GM21737 (cell line): ENCODE data around the gene CYP46A1.

Source experiments
- ATAC-seq: cut with Tn5 transposase; IDR thresholded peaks from one replicate; pipeline ENCODE4 v1.9.1; 2021; ENCODE audit warnings: mild to moderate bottlenecking, moderate library complexity; ENCODE audit not compliant: unreplicated experiment

CYP46A1 gene

GRCh38 chr14:99686557-99687283 is 2.6 kb downstream of the CYP46A1 start:
- ATAC-seq, result no peak

DNA sequence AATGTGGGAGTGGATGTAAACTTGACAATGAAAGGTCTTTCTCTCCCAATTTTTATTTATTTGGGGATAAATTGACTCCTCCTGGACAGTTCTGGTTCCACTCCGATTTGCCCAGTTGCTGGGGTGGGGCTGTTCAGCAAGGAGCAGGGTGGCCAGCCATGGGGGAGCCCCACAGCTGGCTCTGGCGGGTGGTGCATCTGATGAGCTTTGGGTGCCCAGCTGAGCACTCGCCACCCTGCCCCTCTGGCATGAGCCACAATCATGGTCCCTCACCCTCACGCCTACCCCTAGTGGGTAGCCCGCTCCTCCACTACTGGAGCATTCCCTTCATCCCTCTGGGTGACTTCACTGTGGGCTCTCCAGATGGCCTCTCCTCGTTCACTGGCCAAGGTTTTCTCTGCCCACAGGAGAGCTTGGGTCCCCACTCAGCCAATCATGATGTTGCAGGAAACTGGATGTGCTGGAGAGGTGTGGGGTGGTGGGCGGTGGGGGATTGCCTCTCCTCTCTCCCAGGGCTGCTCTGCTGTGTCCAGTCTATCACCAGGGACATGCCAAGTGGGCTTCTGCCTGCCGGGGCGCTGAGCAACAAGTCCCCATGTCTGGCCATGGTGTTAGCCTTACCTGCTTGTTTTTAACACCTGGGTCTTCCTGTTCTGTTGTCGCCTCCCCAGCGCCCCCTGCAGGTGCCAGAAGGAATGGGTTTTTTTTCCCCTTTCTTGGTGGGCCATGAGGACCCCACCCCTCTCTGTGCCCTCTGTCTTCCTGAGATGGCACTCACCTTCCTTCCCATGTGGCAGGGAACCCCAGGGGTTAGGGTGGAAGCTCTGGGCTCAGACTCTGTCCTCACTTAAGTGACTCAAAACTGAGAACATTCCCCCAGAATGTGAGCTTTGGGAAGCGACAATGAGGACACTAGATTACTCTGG is 3.4 kb downstream of the CYP46A1 start:
- ATAC-seq, result no peak

DNA sequence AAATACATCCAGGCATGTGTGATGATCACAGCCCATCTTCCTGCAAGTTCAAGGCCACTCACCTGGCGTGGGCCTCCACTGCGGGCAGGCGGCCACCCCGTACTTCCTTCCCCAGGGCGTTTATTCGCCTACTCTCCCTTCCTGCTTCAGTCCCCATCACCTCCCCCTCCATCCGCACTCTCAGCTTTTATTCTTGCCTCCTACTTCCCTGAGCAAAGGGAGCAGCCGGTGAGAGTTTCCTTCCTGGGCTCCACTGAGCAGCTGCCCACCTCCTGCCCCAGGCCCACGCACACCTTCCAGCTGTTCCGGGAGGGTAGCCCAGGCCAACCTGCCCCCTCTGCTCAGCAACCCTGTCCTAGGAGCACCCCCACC is 4.1 kb downstream of the CYP46A1 start:
- ATAC-seq, result no peak

DNA sequence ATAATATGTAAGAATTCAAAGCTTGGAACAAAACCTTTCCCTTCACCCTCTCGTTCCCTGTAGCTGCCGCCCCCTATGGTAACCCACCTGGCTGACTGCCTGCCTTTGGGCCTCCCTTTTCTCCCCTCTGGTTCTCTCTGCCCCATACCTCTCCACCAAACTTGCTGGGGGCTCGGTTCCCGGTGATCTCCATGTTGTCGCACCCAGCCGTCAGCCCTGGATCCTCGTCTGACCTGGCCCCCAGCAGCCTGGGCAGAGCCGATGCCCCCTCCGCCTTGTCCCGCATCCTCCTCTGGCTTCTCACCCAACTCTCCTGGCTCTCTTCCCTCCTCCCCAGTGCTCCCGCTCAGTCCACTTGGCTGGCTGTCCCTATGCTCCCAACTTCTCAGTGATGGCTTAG is 4.5 kb downstream of the CYP46A1 start:
- ATAC-seq, result no peak

DNA sequence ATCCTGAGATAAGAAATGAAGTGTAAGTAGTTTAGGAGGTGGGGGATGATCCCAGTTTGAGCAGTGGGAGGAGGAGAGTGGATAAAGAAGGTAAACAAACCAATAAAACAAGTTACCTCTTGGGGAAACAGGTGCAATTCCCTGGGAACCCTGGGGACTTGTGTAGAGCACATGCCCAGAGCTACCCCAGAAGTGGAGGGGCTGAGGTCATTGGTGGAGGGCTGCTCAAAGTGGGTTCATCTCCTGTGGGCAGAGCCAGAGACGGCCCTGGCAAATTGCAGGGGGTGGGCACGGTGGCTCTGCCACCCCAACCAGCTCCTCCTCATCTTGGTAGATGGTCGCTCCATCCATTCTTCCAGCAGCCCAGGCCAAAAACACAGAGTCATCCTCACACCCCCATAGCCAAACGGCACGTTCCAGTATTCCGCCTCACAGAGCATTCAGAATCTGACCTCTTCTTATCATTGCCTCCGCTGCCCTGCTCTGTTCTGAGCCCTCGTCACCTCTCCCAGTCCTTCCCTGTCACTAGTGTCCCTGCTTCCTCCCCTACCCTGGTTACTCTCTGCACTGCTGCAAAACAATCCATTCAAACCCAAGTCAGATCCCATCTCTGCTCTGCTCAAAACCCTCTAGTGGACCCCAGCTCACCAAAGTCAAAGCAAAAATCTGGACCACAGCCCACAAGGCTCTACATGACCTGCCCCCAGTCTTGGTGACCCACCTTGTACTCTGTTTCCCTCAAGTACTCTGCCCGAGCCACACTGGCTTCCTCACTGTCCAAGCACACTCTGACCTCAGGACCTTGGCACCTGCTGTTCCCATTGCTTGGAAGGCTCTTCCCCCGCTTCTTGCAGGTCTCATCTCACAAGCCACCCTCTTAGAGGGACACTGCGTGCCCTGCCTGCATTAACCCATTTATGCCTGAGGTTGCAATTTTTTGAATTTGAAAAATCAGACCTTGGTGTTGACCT is 5.5 kb downstream of the CYP46A1 start:
- ATAC-seq, result no peak

DNA sequence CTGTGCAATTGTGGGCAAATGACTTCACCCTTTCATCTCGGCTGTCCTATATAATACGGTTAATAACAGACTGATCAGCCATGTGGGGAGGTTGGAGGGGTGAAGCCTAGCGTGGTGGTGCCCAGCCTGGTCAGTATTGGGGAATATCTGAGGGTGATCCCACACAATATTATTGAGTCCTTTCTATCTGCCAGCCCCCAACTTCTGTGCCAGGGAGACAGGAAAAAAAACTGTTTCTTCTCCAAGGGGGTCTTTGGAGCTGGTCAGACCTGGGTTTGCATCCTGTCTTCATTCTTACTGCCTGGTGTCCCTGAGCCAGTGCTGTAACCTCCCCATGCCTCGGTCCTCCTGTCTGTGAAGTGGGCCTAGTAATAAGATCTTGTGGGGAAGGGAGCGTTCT is 6.5 kb downstream of the CYP46A1 start:
- ATAC-seq, result no peak

DNA sequence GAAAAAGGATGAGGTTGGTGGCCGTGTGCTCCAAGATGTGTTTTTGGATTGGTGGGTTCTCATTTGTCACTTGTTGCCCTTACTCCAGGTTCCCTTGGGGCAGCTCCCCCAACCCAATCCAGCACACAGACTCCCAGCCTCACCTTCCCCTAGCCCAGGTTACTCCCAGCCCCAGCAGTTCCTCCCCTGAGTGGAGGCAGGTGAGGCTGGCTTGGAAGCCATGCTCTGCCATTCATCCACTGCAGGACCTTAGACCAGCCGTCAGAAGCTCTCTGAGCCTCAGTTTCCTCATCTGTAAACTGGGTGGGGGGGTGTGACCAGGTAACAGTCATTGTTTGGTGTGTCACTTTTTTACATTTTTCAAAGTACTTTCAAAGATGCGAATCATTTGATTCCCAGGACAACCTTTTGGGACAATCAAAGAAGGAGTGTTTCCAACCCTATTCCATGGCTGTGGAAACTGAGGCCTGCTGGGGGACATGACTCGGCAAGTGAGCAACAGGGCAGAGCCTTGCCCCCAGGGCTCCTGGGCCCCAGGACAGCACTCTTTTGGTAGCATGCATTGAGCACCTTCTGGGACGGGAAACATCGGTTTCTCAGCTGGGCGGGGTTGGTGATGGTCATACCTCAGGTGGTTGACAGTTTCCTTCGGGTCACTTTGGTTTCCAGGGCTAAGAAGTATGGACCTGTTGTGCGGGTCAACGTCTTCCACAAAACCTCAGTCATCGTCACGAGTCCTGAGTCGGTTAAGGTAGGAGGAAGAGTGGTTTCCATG is 7.2 kb downstream of the CYP46A1 start:
- ATAC-seq, result no peak

- no peak for ATAC-seq
Measured at GRCh38 chr14:99693918-99694317, 9.8 kb downstream of the CYP46A1 start.

DNA sequence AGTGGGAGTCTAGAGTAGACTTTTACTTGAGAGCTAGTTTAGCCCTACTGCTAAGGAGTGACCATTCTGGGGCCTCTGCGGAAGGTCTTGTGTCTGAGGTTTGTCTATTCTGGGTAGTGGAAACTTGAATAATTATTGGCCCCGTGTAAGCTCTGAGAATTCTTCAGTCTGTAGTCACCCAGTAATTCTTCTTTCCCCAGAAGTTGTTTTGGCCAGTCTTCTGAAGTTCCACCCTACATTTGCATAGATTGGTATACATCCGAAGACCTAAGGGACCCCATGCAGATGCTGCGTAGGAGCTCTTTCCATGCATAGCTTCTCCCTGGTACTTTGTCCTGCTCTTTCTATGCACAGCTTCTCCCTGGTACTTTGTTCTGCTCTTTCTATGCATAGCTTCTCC is 12.8 kb downstream of the CYP46A1 start:
- no peak for ATAC-seq

DNA sequence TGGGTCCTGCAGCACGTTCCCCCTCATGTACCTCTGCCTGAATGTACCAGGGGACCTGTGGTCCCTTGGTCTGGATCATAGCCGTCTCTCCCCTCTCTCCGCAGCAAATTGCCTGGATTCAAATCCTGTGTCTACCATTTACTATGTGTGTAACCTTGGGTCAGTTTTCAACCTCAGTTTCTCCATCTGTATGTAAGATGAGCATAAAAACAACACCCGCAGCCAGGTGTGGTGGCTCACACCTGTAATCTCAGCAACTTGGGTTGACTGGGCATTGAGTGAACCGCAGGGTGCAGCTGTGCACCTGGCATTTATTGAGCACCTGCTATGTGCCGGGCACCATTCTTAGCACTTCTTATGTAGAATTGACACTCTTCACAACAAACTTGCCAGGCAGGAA is 14.1 kb downstream of the CYP46A1 start:
- no peak for ATAC-seq

DNA sequence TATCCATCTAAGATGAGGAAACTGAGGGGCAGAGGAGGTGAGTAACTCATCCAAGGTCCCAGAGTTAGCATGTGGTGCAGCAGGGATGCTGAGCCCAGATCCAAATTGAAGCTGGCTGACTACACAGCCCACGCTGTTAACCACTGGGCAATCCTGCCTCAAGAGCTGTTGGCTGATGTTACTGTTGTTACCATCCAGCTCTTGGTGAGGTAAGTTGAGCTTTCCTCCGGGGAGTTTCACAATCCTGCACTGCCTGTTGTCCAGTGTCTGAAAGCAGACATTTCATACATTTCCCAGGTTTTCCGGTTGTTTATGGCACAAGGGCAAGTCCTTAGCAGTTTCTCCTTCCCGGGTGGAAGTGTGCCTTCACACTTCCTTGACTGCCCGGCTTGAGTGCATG is 14.5 kb downstream of the CYP46A1 start:
- ATAC-seq, result no peak

- ATAC-seq, result no peak
Measured at GRCh38 chr14:99699085-99699760, 15.1 kb downstream of the CYP46A1 start.

DNA sequence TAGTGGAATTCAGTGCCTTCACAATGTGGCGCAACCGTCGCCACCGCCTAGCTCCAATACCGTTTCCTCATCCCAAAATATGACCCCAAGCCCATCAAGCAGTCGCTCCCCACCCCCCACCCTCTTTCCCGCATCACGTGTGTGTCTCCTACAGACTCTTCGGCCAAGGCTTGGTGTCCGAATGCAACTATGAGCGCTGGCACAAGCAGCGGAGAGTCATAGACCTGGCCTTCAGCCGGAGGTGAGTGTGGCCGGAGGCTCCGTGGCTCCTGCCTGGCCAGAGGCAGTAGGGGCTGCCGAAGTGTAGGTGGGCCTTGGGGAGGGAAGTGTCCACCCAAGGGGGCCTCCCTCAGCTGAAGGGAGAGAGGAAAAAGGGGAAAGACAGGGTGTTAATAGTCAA is 15.8 kb downstream of the CYP46A1 start:
- ATAC-seq, result no peak

DNA sequence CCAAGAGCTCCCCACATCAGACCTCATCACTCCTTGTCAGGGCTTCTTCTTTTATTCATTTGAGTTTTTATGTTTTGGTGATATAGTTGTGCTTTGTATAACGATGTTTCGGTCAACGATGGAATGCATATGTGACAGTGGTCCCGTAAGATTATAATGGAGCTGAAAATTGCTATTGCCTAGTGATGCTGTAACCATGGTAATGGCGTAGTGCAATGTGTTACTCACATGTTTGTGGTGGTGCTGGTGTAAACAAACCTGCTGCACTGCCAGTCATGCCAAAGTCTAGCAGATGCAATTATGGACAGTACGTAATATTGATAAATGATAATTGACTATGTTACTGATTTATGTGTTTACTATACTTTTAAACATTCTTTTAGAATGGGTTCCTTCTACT is 16.3 kb downstream of the CYP46A1 start:
- ATAC-seq, result no peak

- no peak for ATAC-seq
Measured at GRCh38 chr14:99701260-99701659, 17.2 kb downstream of the CYP46A1 start.

GRCh38 chr14:99702115-99702514 is 18.0 kb downstream of the CYP46A1 start:
- ATAC-seq, result no peak

GRCh38 chr14:99703381-99703780 is 19.3 kb downstream of the CYP46A1 start:
- no peak for ATAC-seq

- no peak for ATAC-seq
Measured at GRCh38 chr14:99704037-99704436, 19.9 kb downstream of the CYP46A1 start.

GRCh38 chr14:99706107-99706900 is 22.2 kb downstream of the CYP46A1 start:
- no peak for ATAC-seq
